GM12801 (cell line): ENCODE results near the gene RTCB.

Experiments used
- CTCF ChIP-seq: IDR thresholded peaks from one replicate; pipeline ENCODE4 v1.5.1; 2011; ENCODE audit warnings: control low read depth; ENCODE audit not compliant: insufficient read length; ENCODE audit errors: extremely low read depth

RTCB gene

DNA sequence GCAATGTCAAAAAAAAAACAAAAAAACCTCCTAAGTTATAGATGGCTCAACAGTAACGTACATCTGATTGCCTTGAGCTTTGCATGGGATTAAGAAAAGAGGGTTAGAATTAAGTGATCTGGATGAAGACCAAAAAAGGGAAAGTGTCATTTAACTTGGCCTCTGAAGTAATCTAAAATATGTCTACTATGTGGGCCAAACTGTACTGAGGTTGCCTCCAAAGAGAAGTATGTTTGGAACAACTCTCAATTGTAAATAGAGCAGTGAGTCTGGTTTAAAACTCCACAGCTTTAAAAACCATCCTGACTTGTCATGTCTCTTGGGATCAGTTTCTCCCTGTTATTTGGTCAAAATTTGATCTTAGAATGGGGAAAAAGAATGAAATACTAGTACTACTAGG lies 11.6 kb upstream of the RTCB start:
- TF ChIP-seq CTCF = no peak

- no peak for TF ChIP-seq CTCF
Measured at GRCh38 chr22:32422062-32422461, 10.0 kb upstream of the RTCB start.

- TF ChIP-seq CTCF = no peak
Measured at GRCh38 chr22:32421484-32421883, 9.4 kb upstream of the RTCB start.

DNA sequence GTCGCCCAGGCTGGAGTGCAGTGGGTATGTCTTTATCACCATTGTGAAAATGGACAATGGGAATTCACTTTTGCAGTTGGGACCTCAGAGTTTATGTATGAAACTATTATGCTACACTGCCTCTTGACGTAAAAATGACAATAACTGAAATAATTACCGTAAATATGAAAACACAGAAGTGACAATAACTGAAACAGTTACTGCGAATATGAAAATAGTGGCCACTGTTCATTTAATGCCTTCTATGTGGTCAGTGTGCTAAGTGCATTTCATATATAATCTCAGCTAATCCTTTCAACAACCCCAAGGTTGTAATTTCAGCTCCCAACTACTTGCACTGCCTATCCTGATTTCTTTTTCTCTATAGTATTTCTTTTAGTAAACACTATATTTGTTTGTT lies 5.9 kb upstream of the RTCB start:
- TF ChIP-seq CTCF = no peak

DNA sequence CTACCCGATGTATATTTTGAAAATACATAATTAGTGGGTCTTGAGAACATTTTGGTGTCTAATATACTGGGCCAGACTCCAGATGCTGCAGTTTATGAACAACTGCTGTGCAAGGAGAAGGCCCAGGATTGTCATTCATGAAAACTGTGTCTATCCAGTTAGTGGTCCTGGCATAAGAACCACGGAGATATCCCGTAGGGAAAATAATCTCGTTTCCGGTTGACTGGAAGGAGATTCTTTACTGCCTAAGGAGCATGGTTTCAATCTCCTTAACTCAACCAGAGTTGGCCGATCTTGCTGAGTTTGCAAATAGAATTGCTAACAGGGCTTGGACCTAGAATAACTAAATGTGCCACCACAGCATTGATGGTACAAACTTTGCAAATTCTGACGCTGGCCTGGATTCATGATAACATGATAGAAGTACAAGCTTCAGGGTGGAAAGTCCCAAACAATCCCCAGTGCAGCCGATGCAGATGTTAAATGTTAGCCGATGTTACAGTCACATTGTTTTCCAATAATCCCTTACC lies 4.6 kb upstream of the RTCB start:
- TF ChIP-seq CTCF = no peak

GRCh38 chr22:32414191-32414590 lies 2.1 kb upstream of the RTCB start:
- no peak for TF ChIP-seq CTCF

DNA sequence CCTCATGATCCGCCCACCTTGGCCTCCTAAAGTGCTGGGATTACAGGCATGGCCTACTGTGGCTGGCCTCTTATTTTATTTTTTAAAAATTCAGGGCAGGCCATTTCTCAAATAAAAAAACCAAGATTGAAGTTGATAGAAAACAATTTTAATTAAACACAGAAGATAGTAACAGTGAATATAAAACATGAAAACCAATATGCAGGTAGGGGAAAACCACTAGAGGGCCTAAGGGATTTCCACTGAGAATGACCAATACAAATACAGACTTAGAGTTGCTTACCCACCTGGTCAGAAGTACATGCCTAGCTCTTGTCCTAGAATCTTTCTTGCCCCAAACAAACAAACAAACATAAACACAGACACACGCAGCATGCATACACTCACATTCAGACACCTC lies 1.7 kb upstream of the RTCB start:
- TF ChIP-seq CTCF = no peak

- TF ChIP-seq CTCF = no peak
Measured at GRCh38 chr22:32411402-32411801, 645 bp downstream of the RTCB start.
